Activated CD8-positive, alpha-beta memory T cell treated with anti-CD3 and anti-CD28 coated beads for 4 hours (primary cell): Measurements from ENCODE around the gene FBP2.
"Not testable (repeated sequence)": the region's sequence is repeated elsewhere in the genome, so short reads cannot be mapped to it uniquely, and the experiment has no call there.

ENCODE experiments used
- DNase-seq, 2 donors: peaks; one replicate each; pipeline ENCODE4 v3.0.0-alpha.2; 2020; ENCODE audit warnings: low read depth in 2 of 2

Gene FBP2

GRCh38 chr9:94563548-94563947, 30.1 kb downstream of the FBP2 start:
- no peak for DNase-seq

DNA sequence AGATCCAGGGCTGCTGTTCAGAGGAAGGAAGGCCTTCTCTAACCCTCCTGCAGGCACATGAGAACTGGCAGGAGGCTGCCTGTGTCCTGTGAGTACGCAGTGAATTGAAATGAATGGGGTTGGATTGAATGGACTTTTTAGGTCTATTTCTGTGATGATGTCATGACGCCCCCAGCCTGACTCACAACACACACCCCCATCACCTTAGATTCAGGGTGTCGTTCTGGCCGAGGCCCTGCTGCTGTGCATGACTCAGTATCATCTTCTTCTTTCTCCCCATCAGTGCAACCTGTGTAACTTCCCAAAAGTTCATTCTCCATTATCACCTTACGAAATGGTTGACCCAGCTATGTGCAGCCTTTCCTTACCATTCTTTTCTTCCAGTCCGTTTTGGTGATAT, 33.4 kb downstream of the FBP2 start:
- DNase-seq: no peak

DNA sequence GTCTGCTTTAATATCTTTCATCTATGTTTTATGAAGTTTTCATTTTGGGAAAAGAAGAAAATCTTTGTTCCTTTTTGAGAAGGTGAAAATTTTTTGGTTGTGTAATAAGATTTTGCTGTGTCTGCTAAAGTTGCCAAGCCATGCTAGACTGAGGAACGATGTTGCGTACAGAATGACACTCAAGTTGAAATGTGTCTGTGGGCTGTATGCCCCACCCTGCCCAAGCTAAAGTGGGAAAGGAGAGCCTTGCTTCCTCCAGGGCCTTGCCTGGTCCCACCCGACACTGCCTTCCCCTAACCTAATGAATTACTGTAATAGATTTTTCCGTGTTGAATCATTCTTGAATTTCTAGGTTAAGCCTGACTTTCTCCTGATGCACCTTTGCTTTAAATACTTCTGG, 36.2 kb downstream of the FBP2 start:
- no peak for DNase-seq

GRCh38 chr9:94554439-94555331, 38.9 kb downstream of the FBP2 start, which contains the start of gene PCAT7:
TSS of gene PCAT7 (plus strand) at chr9:94555083.
- DNase-seq: no peak

DNA sequence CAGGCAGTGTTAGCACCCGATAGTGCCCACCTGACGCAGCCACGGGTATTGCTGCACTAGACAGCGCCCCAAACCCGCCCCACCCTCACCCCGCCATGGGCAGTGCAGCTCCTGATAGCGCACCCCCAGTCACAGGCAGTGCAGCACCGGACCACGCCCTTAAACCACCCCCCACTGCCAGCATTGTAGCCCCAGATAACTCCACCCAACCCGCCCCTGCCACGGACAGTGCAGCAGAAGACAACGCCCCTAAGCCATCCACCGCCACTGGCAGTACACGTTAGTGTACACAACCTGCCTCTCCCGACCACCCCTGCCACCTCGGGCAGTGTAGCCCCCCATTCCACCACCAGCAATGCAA, 39.6 kb downstream of the FBP2 start:
- DNase-seq: no peak

DNA sequence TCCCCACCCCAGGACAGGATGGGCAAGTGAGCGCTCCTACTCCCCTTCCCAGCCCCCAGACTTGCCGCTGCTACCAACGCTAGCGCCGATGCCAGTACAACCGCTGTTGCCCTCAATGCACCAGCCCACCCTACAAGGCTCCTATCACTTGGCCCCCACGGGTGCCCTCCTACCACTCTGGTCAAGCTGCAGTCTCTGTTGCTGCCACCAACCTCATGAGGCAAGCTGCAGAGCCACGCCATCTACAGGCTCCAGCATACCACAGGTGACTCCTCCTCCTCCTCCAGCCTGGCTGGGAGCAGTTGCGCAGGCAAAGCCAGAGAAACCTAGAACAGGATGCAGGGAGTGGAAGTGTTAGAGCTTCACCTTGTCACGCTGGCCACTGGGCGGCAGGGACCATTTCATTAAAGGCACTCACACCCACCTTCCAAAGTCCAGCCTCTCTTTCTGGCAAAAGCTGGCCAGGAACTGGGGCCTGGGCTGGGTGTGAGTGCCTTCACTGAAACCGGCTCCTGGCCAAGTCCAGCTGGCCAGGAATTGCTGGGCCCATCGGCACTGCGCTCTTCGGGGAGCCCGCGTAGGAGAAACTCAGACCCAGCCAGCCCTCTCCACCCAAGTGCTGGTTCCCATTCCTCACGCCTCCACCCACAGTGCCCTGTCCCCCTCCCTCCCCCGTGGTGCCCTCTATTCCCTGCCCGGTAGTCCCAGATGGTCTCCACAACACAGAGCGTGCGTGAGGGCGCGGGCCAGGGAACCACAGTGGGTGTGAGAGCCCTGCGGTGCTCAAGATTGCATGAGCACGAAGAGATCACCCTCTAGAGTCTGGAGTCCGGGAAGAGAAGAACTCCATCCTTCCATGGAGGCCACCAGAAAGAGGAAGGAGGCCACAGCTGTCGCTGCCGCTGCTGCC, 40.3 kb downstream of the FBP2 start:
- DNase-seq: no peak

- no peak for DNase-seq
Observed at GRCh38 chr9:94545940-94546339, 47.7 kb downstream of the FBP2 start.

DNA sequence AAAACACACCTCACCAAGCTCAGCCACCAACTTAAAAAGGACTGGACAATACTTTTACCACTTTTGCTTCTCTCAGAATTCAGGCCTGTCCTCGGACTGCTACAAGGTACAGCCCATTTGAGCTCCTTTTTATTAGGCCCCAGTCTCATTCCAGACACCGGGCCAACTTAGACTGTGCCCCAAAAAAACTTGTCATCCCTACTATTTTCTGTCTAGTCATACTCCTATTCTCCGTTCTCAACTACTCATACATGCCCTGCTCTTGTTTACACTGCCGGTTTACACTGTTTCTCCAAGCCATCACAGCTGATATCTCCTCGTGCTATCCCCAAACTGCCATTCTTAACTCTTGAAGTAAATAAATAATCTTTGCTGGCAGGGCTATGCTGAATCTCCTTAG, 49.3 kb downstream of the FBP2 start:
- not testable (repeated sequence) for DNase-seq

GRCh38 chr9:94538908-94539307, 54.7 kb downstream of the FBP2 start:
- DNase-seq: no peak

- no peak for DNase-seq
Observed at GRCh38 chr9:94534901-94535300, 58.7 kb downstream of the FBP2 start.

DNA sequence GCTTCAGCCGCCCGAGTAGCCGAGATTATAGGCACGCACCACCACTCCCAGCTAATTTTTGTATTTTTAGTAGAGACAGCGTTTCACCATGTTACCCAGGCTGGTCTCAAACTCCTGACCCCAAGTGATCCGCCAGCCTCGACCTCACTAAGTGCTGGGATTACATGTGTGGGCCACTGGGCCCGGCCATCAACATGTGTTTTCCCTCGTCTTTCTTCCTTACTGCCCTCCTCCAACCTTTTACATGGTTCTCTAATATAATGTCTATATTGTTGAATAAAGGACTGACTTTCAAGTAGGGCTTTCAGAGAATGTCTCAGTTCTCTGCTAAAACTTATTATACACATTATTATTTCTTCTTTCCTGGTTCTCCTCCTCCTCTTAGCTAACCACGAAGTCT, 60.0 kb downstream of the FBP2 start:
- no peak for DNase-seq

- DNase-seq: no peak
Observed at GRCh38 chr9:94533155-94533554, 60.5 kb downstream of the FBP2 start.

DNA sequence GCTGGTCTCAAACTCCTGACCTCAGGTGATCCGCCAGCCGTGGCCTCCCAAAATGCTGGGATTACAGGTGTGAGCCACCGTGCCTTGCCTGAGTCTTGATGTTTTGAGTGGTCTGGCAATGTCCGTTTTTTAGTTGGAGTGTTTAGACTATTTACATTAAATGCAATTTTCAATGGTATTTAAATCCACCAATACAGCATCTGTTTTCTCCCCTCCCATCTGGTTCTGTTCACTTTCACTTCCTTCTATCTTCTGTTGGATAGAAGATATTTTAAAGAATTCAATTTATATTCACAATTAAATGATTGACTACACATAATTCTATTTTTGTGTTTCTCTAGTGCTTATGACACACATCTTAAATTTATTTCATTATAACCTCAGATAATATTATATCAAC, 64.7 kb downstream of the FBP2 start:
- no peak for DNase-seq

DNA sequence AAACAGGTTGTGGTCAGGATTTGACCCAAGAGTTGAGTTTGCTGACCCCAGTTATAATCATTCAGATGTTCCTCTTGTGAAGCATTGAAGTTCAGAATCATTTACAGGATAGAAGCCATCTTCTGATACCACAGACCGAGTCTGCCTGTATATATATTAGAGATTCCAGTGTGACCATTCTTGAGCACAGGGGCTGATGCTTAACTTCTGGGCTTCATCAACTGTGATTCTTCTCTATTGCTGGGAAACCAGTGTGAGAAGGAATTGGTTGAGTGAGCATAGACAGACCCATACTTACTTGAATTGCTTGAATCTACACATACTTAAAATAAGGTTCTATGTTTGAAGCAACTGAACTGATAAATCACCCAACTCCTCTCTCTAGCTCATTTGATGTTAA, 66.7 kb downstream of the FBP2 start:
- DNase-seq: no peak

DNA sequence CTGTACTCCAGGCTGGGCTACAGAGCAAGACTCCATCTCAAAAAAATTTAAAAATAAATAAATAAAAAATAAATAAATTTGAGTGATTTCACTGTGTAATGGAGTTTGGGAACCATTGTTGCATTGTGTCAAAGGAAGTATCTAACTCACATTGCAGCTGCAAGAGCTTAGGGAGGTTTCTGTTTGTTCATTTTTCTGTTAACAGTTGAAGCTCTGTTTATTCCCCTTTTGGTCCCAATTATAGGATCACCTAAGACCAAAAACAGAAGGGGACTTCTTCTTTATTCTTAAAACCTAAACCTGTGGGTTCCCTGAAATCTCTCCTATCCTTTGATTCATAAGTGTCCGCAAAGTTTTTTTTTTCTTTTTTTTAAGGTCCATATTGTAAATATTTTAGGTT, 67.4 kb downstream of the FBP2 start:
- DNase-seq: no peak

- DNase-seq: no peak
Observed at GRCh38 chr9:94525396-94526035, 68.1 kb downstream of the FBP2 start.

DNA sequence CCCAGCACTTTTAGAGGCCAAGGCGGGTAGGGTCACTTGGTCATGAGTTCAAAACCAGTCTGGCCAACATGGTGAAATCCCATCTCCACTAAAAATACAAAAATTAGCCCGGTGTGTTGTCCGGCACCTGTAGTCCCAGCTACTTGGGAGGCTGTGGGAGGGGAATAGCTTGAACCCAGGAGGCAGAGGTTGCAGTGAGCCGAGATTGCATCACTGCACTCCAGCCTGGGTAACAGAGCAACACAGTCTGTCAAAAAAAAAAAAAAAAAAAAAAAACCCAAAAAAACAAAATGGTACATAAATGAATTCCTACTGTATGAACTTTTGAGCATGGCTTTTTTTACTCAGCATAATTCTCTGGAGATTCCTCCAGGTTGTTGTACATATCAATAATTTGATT, 76.4 kb downstream of the FBP2 start:
- no peak for DNase-seq

- no peak for DNase-seq
Observed at GRCh38 chr9:94514722-94515121, 78.9 kb downstream of the FBP2 start.

DNA sequence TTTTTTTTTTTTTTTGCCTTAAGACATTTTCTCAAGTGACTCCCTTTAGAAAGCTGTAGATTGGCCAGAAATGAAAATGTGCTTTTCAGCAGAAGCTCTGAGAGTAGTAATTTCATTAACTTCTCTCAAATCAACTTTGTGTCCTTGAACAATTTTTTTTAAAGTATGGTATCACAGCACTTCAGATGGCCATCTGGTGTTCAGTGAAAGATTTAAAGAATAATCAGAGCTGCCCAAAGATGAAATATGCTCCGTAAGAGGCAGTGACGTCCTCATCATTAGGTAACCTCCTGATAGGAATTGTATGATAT, 81.7 kb downstream of the FBP2 start:
- no peak for DNase-seq

GRCh38 chr9:94511134-94511954, 82.3 kb downstream of the FBP2 start:
- no peak for DNase-seq
